GM23248 (cell line): ENCODE measurements around the gene ATP6V0D1.

Source experiments
- EZH2 ChIP-seq: fragments of 200-600 bp; sonication (generic); IDR thresholded peaks from 2 replicates; pipeline ENCODE4 v1.6.1; 2018; ENCODE audit warnings: antibody characterized with exemption, mild to moderate bottlenecking; ENCODE audit not compliant: insufficient read depth, poor library complexity, severe bottlenecking
- EZH2phosphoT487 ChIP-seq: fragments of 200-600 bp; sonication (generic); IDR thresholded peaks from 2 replicates; pipeline ENCODE4 v1.6.1; 2018; ENCODE audit warnings: antibody characterized with exemption, moderate library complexity, mild to moderate bottlenecking, low read depth; ENCODE audit not compliant: insufficient read depth

DNA sequence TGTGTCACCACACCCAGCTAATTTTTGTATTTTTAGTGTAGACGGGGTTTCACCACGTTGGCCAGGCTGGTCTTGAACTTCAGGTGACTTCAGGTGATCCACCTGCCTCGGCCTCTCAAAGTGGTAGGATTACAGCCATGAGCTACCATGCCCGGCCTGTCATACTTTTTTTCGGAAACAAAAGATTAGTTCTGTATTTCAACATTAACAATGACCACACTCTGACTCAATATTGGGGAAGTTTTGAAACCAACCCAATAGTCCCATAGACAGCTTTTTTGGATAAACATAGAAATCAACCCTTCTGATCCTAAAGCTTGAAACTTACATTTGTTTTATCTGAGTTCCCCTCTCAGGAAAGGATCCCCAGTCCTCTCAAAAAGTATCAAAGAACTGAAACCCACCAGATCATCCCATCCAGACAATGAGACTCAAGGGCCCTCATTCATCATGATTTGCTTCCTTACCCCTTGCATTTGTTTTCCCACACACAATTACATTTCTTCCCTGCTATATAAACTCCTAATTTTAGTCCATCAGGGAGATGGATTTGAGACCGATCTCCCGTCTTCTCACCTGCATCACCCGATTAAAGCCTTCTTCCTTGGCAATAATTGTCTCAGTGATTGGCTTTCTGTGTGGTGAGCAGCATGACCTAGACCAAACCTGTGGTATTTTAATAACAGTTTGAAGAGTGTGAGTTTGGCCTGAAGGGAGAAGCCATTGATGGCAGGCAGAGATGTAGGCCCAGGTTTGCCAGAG lies 9.6 kb upstream of the ATP6V0D1 start:
- TF ChIP-seq EZH2phosphoT487, result no peak
- no peak for TF ChIP-seq EZH2
